ENCODE measurements around the gene NPFFR1. TPM values are rescaled to one million over a fixed set of nuclear protein-coding genes. Genes with fewer than 3 reads are reported as not detected.

NPFFR1 gene
- total RNA-seq, 4 donors from 2014 or later = 0.03 TPM; not detected in 3

DNA sequence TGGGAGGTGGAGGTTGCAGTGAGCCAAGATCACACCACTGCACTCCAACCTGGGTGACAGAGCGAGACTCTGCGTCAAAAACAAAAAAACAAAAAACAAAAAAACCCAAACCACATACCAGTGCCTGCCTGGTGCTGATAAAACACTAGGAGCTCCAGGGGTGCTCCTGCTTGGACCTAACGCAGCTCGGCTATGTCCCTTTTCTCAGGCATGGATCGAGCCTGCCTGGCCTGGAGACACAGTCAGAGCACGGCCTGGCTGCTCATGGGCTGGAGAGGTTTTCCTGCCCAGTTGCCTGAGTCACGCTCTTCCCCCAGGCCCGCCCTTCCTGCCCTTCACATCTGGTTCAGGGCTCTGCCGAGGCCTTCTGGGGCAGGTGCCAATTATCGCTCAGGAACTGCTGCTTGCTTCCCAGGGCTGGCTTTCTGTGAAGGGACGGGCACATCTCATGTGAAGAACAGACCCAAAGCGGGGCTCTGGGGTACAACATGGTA is 12.6 kb upstream of the NPFFR1 start:
- in situ Hi-C loops (cut with MboI; ENCODE audit: low sequenced_read_pairs in 4 of 4) (no loop called here), intact Hi-C loops (cut with DNase I; ENCODE audit: low total_unique reads) (loop anchor here (2.0 kb wide), 1 partner anchor 28 kb away; no protein-coding TSS in a partner anchor)
- Histone ChIP-seq H3K4me1 (peaks cover 7 to 15% of the 10 kb centered on the region in 2 donors), H3K27me3 (no peaks in the 10 kb centered on the region), H3K36me3 (peaks cover 0 to 8% of the 10 kb centered on the region in 2 donors), H3K27ac (peak overlapping the region; percentile 69 to 85 (median 80)), H3K4me3 (no peak overlapping the region), H3K9me3 (no peaks in the 10 kb centered on the region)
- TF ChIP-seq POLR2A (IDR thresholded peaks at IDR 0.05) = peak in 1 of 2 donors; percentile 9
- TF ChIP-seq, protein P1, sequence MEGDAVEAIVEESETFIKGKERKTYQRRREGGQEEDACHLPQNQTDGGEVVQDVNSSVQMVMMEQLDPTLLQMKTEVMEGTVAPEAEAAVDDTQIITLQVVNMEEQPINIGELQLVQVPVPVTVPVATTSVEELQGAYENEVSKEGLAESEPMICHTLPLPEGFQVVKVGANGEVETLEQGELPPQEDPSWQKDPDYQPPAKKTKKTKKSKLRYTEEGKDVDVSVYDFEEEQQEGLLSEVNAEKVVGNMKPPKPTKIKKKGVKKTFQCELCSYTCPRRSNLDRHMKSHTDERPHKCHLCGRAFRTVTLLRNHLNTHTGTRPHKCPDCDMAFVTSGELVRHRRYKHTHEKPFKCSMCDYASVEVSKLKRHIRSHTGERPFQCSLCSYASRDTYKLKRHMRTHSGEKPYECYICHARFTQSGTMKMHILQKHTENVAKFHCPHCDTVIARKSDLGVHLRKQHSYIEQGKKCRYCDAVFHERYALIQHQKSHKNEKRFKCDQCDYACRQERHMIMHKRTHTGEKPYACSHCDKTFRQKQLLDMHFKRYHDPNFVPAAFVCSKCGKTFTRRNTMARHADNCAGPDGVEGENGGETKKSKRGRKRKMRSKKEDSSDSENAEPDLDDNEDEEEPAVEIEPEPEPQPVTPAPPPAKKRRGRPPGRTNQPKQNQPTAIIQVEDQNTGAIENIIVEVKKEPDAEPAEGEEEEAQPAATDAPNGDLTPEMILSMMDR (IDR thresholded peaks at IDR 0.05 in 4 of 5, conservative IDR thresholded peaks at IDR 0.05 in 1 of 5) = no peak
- peak; percentile 81 to 89 for DNase-seq
- ATAC-seq = peak; percentile 97 to 99

DNA sequence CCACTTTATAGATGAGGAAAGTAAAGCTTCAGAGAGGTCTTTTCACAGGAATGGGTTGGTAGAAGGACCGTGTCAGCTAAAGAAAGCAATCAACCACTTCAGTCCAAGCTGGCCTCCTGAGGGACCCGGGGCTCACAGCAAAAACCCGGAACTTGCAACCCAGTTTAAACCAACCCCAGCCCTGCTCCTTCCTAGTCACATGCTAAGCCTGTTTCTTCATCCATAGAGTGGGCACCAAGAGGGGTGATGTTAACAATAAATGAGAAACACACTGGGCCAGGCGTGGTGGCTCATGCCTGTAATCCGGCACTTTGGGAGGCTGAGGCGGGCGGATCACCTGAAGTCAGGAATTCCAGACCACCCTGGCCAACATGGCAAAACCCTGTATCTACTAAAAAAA is 12.1 kb upstream of the NPFFR1 start:
- TF ChIP-seq POLR2A (IDR thresholded peaks at IDR 0.05) = no peak
- TF ChIP-seq, protein P1 (IDR thresholded peaks at IDR 0.05 in 4 of 5, conservative IDR thresholded peaks at IDR 0.05 in 1 of 5) = no peak
- intact Hi-C loops (cut with DNase I; ENCODE audit: low total_unique reads) (loop anchor here (2.0 kb wide), 1 partner anchor 29 kb away; no protein-coding TSS in a partner anchor), in situ Hi-C loops (cut with MboI; ENCODE audit: low sequenced_read_pairs in 4 of 4) (no loop called here)
- Histone ChIP-seq H3K36me3 (peaks cover 0 to 4% of the 10 kb centered on the region in 2 donors), H3K27me3 (no peaks in the 10 kb centered on the region), H3K4me3 (no peak overlapping the region), H3K9me3 (no peaks in the 10 kb centered on the region), H3K4me1 (peaks cover 7 to 15% of the 10 kb centered on the region in 2 donors), H3K27ac (peak overlapping the region; percentile 69 to 85 (median 80))
- DNase-seq (no peak), ATAC-seq (no peak)

DNA sequence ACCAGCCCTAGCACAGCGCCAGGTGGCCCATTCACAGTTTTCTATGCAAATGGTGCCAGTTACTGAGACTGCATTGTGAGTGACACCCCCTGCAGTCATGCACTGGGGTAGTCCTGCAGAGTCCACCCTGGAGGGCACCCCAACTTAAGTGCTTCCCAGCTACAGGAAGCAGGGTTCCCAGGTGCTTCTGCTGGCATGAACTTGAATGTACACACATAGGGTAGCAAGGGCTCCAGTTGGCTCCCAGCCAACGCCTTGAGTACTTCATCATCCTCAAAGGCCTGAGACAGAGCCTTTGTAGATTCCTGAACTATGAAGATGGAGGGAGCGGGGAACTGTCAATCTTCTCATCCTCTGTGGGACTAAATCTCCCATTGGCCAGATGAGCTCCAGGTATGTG is 11.5 kb upstream of the NPFFR1 start:
- TF ChIP-seq POLR2A (IDR thresholded peaks at IDR 0.05) = no peak
- TF ChIP-seq, protein P1 (IDR thresholded peaks at IDR 0.05 in 4 of 5, conservative IDR thresholded peaks at IDR 0.05 in 1 of 5) = no peak
- no peak for ATAC-seq
- Histone ChIP-seq H3K27me3 (no peaks in the 10 kb centered on the region), H3K4me1 (peaks cover 7 to 15% of the 10 kb centered on the region in 2 donors), H3K27ac (no peak overlapping the region), H3K36me3 (no peaks in the 10 kb centered on the region), H3K9me3 (no peaks in the 10 kb centered on the region), H3K4me3 (no peak overlapping the region)
- intact Hi-C loops (cut with DNase I; ENCODE audit: low total_unique reads) (no loop called here), in situ Hi-C loops (cut with MboI; ENCODE audit: low sequenced_read_pairs in 4 of 4) (no loop called here)
- no peak for DNase-seq

DNA sequence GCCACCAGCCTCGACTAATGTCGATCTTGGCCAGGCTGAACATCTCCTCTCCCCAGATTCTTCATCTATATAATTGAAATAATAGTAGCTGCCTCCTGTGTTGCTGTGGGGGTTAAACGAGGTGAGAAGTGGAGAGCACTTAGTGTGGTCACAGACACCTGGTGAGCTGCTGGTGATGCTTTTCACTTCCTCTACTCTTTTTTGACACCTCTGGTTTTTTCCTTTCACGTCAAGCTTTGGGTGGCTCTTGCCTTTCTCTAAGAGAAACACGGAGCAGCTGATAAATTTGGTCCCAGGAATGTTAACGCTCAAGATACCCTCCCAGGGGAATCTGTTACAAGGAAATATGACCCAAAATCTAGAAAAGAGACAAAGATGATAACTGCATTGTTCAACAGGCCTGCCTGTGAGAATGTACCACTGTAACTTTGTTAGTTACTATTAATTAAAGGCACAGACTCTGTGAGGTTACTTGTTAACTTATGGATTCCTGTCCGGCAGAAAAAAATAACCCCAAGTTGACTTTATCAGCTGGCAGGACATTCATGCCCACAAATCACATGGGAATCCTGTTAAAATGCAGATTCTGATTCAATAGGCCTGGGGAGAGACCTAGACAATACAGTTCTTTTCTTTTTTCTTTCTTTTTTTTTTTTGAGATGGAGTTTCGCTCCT is 9.5 kb upstream of the NPFFR1 start:
- Histone ChIP-seq H3K9me3 (no peaks in the 10 kb centered on the region), H3K4me1 (peaks cover 7 to 15% of the 10 kb centered on the region in 2 donors), H3K36me3 (no peaks in the 10 kb centered on the region), H3K4me3 (no peak overlapping the region), H3K27ac (no peak overlapping the region), H3K27me3 (peaks cover 0 to 6% (median 0%) of the 10 kb centered on the region in 3 donors)
- ATAC-seq (no peak), DNase-seq (no peak)
- in situ Hi-C loops (cut with MboI; ENCODE audit: low sequenced_read_pairs in 4 of 4) (no loop called here), intact Hi-C loops (cut with DNase I; ENCODE audit: low total_unique reads) (no loop called here)
- TF ChIP-seq POLR2A (IDR thresholded peaks at IDR 0.05) = no peak
- TF ChIP-seq, protein P1 (IDR thresholded peaks at IDR 0.05 in 4 of 5, conservative IDR thresholded peaks at IDR 0.05 in 1 of 5) = no peak
